Measurements from ENCODE around the gene ERBIN.
"Not testable (repeated sequence)": the region's sequence is repeated elsewhere in the genome, so short reads cannot be mapped to it uniquely, and the experiment has no call there.

The ERBIN gene

DNA sequence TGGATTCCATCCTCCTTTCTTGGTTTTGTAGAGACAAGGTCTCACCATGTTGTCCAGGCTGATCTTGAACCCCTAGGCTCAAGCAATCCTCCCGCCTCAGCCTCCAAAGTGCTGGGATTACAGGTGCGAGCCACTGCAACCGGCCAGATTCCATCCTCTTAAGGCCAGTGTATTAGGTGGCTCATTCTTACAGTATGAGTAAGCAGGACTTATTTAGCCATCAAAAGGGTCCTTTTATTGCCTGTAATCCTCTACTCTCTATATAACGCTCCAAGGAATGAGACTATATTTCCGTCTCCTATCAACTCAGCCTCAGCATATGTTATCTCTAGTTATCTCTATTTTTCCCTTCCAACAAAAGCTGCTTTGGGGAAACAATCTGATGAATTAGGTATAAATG is 3.0 kb upstream of the ERBIN start:
- FAIRE-seq, result no peak

DNA sequence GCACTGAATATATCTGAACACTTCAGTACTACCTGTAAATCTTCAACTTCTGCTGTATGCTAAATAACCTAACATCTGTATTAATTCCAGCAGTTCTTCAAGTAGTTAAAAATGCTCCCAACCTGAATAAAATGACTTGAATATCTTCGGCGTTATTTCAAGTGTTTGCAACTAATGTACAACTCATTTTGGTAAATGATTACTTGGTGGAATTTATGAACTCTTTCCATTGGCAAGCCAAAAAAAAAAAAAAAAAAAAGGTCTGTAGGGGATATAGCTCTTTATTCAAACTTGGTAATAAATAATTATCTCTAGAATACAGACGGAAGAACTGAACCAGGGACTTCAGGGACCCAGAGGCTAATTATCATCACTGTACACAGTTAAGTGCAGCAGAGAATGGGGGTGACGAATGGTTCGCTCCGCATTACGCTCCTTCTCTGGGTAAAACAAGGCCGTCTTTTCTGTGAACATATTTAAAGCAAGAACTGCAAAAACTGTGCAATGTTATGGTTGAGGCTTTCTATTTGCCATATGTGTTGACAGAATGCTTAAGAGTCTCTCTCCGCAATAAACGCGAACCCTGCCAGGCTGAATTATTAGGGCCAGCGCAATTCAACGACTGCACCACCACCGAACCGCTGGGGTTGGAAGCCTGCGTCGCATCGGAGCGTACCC is 1.9 kb upstream of the ERBIN start:
- no peak for FAIRE-seq

DNA sequence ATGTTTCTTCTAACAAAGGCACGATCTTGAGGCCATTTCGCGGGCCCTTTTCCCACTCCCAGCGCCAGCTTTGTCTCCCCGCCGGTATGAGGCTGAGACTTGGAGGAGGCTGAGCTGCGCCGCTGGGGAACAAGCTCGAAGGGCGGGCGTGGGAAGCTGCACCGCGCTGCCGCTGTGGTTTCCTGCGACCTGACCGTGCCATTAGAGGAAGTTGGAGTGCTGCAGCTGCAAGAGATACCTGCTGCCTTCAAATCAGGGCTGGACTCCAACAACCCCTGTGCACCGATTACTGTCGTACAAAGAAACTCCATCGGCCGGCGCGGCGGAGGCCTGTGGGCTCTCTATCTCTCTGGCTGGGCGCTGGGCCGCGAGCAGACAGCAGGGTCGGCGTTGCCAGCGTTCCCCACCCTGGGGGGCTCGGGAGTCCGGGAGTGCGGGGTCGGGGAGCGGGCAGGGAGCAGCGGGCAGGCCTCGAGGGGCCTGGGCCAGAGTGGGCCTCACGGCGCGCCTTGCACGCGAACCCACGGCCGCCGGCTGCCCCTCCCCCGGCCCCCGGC is 1.3 kb upstream of the ERBIN start:
- no peak for FAIRE-seq

DNA sequence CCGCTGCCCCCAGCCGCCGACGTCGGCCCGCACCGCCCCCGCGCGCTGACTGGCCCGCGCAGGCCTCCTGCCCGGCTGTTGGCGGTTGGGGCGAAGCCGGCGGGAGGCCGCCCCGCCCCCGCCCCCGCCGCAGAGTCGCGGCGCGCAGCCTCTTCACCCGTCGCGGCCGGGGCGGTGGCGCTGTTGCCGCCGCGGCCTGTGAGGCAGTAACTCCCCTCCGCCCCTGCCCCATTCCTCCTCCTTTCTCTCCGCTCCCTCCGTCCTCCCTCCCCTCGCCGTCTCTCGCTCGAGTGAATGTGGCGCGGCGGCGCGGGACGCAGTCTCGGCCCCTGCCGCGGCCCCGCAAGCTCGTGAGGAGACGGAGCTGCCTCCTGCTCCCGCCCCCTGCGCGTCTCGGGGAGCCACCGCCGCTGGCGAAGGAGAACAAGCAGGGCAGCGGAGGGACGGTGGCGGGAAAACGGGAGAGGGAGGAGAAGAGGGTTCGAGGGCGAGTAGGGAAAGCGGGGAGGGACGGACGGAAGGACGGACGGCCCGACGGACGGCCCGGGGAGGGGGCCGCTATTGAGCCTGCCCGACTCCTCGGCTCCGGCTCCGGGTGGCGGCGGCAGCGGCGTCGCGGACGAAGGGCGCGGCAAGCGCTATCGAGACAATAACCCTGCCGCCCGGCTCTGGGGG is 637 bp upstream of the ERBIN start:
- no peak for FAIRE-seq

DNA sequence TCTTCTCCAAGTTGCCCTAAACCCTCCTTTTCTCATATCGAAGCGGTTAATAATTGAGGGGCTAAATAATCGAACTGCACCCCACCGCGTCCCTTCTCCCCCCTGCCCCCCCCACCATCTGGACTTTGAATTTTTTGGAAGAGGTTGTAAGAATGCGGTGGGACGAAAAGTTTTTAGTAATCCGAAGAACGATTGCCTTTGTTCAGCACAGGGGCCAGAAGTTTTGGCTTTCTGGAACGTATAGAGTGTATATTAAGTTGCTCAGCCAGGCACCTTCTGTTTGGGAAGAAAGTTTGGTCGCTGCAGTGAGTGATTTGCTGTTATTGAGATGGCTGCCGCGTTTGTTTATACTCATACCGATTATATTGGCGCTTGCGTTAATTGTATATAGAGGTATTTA is 518 bp downstream of the ERBIN start:
- FAIRE-seq, result no peak

DNA sequence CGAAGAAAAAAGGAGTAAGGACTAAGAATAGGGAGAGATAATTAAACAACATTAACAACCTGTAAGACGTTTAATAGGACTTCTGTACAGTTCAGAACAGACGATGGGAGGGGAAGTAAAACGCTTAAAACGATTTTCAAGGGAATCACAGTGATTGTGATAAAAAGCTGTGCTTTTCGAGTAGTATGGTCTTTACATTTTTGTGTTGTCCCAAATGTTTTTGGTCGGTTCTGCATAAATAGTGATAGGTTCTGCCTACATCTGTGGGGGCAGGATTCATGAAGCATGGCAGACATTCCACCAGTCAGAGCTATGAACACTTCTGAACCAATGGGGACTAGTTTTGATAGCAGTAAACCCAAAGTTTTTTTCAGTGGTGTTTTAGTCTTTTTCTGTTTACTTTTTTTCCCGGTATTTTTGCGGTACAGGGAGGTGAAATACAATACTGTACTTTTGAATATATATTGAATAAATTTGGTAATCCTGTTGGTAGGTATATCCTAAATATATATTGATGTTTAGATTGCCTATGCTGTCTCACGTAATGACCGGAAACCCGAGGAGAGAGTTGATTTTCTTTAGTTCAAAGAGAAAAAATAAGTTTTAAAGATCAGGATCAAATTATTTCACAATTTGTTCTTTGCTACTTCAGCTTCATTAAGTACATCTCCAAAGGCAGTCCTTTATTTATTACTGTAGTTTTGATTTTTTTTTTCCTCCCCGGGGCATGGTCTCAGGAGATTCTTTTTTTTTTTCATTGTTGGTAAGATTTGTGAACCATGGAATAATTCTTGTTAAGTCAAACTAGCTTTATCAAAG is 1.3 kb downstream of the ERBIN start:
- peak; percentile 68 for FAIRE-seq

DNA sequence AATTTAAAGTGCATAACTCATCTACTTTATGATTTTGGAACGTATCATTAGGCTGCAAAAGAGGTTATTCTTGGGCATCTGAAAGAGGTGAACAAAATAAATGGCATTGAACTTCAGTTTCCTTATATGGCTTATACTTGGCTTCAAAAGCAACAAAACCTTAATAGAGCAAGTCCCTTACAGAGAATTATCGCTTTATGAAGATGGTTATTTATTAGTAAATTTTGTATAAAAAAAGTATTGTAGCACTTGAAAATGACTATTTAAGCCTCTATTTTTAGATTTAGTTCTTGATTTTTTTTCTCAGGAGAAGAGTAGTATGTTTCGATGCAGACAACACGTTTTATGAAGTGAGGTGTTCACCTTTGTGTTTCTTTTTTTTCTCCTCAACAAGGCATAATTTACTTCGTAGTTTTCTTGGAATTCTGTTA is 2.0 kb downstream of the ERBIN start:
- no peak for FAIRE-seq

DNA sequence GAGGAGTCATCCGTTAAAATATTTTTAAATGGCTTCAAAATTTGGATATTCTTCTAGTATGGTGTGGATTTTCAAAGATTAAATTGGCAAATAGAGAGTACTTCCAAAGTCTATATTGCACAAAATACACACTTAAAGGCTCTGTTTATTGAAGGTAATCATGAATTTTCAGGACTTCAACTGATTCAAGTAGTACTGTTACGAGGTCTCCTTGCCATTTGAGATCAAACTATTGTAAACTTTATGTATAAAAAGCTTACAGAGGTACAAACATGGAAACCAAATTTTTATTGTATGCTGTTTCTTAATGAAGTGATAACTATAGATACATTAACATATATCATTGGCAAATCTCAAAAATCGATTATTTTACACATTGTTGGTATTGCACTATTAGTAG is 2.5 kb downstream of the ERBIN start:
- FAIRE-seq, result no peak

DNA sequence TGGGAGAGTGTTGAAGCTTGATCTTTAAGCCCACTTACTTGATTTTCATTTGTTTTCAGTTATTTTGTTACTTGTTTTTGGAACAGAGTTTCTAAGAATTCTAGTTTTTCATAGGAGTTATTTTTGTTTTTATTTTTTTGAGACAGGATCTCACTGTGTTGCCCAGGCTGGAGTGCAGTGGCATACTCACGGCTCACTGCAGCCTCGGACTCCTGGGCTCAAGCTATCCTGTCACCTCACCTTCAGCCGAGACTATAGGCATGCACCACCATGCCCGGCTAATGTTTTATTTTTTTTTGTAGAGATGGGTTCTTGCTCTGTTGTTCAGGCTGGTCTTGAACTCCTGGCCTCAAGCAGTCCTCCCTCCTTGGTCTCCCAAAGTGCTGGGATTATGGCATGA is 6.3 kb downstream of the ERBIN start:
- no peak for FAIRE-seq

DNA sequence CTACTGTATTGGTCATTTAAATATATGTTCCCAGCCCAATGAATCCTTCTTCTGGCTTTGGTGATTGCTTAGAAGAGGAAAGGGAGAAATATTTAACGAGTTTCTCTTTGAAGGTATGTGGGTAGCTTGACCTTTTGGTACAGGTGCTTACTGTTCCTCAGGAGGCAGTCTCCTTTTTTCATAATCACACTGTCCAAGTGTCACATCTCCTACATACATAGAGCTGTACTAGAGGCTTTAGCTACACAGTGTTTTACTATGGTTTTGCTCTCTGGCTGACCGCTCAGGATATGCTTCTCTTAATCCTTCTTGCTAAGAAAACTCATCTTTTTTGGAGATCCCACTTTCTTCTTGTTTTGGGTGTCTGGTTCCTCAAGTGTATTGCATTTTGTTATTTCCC is 6.9 kb downstream of the ERBIN start:
- FAIRE-seq, result no peak

DNA sequence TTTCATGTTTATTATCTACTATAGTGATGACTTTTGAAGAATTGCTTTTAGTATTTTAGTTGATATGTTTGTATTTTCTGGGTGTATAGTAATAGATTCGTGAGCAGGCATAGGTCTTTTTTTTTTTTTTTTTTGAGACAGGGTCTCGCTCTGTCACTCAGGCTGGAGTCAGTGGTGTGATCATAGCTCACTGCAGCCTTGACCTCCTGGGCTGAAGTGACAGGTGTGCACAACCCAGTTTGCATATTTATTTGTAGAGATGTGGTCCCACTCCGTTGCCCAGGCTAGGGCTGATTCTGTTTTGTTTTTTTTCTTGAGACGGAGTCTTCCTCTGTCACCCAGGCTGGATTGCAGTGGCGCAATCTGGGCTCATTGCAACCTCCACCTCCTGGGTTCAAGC is 11.9 kb downstream of the ERBIN start:
- no peak for FAIRE-seq

DNA sequence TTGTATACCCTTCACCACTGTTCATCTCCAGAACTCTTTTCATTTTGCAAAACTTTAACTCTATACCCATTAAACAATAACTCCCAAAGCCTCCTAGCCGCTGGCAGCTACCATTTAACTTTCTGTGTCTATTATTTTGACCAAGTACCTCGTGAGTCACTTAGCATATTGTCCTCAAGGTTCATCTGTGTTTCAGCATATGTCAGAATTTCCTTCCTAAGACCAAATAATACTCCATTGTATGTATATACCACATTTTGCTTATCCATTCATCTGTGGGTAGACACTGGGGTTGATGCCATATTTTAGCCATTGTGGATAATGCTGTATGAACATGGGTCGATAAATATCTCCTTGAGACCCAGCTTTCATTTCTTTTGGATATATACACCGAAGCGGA is 17.4 kb downstream of the ERBIN start:
- FAIRE-seq, result no peak

DNA sequence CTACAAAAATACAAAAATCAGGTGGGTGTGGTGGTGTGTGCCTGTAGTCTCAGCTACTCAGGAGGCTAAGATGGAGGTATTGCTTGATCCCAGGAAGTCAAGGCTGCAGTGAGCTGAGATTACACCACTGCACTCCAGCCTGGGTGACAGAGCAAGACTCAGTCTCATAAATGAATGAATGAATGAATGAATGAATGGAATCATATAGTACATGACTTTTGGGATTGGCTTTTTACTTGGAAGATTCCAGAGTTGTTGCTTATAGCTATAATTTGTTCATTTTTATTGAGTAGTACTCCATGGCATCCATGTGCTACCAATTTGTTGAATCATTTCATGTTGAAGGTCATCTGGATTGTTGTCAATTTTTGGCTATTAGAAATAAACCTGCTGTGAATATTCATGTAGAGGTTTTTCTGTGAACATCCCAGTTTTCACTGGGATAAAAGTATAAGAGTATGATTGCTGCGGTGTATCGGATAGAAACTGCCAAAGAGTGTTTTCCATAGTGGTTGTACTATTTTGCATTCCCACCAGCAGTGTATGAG is 19.9 kb downstream of the ERBIN start:
- no peak for FAIRE-seq

DNA sequence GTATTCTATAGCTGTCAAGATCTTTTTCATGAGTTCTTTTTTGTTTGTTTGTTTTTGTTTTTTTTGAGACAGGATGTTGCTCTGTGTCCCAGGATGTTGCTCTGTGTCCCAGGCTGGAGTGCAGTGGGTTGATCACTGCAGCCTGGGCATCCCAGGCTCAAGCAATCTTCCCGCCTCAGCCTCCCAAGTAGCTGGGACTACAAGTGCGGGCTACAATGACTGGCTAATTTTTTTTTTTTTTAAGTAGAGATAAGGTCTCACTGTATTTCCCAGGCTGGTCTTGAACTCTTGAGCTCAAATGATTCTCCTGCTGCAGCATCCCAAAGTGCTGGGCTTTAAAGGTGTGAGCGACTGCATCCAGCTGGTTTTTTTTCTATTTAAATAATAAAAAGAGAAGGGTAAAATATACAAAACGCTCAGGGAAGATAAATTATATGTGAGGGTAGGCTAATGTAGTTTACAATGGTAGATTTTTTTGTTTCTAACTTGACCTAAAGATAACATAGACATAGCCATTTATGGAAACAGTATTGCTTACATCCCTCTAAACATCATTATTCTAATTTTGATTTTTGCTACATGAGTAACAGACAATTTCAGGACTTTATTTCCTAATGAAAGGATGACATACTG is 21.9 kb downstream of the ERBIN start:
- FAIRE-seq, result no peak

DNA sequence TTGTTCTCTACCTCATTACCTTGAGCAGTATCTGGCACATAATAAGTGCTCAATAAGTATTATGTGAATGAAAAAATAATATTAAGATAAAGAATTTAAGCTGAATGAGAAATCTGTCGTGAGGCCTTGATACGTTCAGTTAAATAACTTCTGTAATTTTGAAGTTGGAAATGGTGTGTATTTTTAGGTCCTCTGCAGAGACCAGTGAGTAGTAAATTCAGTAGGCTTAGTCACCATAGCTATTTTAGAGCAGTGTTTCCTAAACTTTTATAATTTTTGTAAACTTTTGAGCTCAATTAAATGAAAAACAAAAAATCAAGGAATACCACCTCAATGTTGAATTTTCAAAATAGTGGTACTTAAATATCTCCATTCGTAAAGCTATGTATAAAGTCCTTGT is 25.0 kb downstream of the ERBIN start:
- no peak for FAIRE-seq

DNA sequence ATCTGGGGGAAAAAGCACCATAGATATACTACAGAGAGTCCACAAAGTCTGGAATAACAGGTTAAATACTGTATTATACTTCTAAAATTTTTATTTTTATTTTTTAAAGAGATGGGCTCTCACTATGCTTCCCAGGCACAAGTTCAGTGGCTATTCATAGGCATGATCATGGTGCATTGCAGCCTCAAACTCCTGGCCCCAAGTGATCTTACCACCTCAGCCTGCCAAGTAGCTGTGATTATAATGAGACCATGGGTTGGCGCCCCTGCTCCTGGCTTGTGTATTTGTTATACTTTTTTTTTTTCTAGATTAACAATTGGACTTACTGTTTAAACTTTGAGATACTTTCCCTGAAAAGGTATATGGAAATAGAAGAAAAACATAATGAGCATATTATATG is 25.9 kb downstream of the ERBIN start:
- FAIRE-seq, result no peak

DNA sequence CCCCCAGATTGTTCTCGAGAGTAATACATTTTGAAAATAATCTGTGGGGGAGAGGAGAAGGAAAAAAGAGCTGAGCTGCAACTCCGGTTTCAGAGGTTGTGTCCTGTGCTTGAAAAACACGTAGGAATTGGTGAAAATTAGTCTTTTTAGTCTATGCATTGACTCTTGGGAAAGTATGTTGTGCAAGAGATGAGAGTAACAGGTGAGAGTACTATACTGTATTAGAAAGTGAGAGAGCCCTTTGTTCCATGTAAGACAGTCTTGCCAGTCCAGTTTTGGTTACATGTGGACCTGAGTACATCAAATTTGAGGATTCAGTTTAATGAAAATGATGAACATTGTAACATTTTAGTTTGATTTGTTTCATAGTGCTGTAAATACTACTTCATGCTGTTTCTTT is 27.8 kb downstream of the ERBIN start:
- FAIRE-seq, result no peak

DNA sequence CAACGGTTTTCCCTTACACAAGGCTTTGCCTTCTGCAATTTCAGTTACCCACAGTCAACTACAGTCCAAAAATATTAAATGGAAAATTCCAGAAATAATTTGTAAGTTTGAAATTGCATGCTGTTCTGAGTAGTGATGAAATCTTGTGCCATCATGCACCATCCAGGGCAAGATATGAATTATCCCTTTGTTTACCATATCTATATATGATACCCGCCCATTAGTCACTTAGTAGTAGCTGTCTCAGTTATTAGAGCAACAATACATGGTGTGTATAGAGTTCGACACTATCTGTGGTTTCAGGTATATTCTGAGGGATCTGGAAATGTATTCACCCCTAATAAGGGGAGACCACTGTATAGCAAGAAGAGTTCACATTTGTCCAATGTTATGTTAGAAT is 29.4 kb downstream of the ERBIN start:
- FAIRE-seq, result no peak

DNA sequence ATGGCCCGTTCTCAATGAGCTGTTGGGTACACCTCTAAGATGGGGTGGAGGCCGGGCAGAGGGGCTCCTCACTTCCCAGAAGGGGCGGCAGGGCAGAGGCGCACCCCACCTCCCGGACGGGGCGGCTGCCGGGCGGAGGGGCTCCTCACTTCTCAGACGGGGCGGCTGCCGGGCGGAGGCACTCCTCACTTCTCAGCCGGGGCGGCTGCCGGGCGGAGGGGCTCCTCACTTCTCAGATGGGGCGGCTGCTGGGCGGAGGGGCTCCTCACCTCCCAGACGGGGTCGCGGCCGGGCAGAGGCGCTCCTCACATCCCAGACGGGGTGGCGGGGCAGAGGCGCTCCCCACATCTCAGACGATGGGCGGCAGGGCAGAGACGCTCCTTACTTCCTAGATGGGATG is 31.3 kb downstream of the ERBIN start:
- not testable (repeated sequence) for FAIRE-seq

DNA sequence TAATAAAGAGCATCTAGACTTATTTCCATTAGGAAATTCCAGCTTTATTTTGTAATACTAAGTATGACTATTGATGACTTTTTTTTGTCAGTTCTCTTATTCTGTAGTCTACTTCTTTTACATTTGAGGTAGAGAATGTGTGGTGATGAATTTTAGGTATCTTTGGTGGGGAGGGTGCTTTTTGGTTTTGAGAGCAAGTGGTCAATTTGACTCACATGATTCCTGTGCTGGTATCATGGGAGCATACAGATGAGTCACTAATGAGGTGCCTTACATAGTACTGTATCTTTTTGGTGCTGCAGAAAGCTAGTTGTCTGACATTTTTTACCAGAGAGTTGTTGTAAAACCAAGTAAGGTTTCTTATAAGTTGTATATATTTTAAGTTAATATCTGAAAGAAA is 35.3 kb downstream of the ERBIN start:
- FAIRE-seq, result no peak

DNA sequence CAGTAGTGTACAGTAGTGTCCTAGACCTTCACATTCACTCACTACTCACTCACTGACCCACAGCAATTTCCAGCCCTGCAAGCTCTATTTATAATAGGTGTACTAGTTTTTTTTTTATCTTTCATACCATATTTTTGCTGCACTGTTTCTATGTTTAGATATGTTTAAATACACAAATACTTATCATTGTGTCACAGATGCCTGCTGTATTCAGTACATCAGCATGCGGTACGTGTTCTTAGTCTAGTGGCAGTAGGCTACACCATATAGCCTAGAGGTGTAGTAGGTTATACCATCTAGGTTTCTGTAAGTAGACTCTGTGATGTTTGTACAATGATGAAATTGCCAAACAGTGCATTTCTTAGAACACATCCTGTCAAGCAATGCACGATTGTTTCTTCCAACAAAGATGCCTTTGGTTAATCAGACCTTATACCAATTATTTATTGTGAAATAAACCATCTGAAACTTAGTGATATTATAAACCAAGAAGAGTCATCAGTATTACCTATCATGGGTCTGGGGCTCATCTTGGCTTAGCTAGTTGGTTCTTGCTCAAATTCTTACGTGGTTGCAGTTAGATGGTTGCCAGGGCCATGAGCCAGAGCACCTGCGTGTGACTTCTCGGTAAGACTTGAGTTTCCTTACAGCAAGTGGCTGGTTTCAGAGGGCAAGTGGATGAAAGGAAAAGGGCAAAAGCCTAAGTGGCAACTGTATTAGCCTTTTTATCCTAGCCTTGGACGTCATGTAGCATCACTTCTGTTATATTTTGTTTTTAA is 41.1 kb downstream of the ERBIN start:
- FAIRE-seq, result no peak

All from A204.1 (cell line).